ENCODE data around the gene SYCP2.
A peak's percentile ranks its signal among the peaks of the same experiment; 100 is the strongest.

DNA sequence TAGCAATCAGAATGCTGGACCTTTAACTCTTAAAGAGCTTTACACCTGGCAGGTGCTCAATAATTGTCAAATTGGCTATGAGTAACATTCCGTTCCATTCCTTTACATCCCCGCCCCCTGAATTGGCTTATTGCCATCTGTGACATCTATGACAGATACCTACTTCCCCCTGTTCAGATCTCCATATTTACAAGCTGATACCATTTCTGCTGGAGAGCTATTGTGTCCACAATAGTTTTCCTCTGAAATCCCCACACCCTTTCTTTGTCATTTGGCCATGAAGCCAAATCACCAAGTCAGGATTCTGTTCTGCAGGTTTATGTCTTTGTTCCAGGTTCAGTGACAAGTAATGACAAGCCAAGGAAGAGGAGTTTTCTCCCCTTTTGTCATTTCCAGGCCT is 28.0 kb upstream of the SYCP2 start:
- TF ChIP-seq, protein P1, sequence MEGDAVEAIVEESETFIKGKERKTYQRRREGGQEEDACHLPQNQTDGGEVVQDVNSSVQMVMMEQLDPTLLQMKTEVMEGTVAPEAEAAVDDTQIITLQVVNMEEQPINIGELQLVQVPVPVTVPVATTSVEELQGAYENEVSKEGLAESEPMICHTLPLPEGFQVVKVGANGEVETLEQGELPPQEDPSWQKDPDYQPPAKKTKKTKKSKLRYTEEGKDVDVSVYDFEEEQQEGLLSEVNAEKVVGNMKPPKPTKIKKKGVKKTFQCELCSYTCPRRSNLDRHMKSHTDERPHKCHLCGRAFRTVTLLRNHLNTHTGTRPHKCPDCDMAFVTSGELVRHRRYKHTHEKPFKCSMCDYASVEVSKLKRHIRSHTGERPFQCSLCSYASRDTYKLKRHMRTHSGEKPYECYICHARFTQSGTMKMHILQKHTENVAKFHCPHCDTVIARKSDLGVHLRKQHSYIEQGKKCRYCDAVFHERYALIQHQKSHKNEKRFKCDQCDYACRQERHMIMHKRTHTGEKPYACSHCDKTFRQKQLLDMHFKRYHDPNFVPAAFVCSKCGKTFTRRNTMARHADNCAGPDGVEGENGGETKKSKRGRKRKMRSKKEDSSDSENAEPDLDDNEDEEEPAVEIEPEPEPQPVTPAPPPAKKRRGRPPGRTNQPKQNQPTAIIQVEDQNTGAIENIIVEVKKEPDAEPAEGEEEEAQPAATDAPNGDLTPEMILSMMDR (IDR thresholded peaks at IDR 0.05), result no peak
- peak; percentile 51 for TF ChIP-seq POLR2AphosphoS5 (IDR thresholded peaks at IDR 0.05)
